Uterus (tissue), 4 donors: ENCODE measurements around the gene HHIPL1. TPM values are rescaled to one million over a fixed set of nuclear protein-coding genes. Genes with fewer than 3 reads are reported as not detected.

ENCODE experiments used
- DNase-seq, 2 donors: peaks; one replicate each; pipeline ENCODE4 v3.0.0-alpha.2; 2019 to 2020
- H3K27ac ChIP-seq, 2 donors: fragments of 200-600 bp; sonication (generic); 1 replicate in 1 of 2; 2 replicates in 1 of 2; pipeline ENCODE4 v1.5.1; 2016 to 2018
- H3K27me3 ChIP-seq, 2 donors: fragments of 200-600 bp; sonication (generic); one replicate each; pipeline ENCODE4 v1.5.1; 2018 to 2019; ENCODE audit warnings: control low read depth in 1 of 2
- H3K36me3 ChIP-seq, 2 donors: fragments of 200-600 bp; sonication (generic); one replicate each; pipeline ENCODE4 v1.5.1; 2019; ENCODE audit warnings: control low read depth in 1 of 2
- H3K4me1 ChIP-seq, 2 donors: fragments of 200-600 bp; sonication (generic); one replicate each; pipeline ENCODE4 v1.5.1; 2018 to 2019; ENCODE audit warnings: control low read depth in 1 of 2
- H3K4me3 ChIP-seq, 2 donors: fragments of 200-600 bp; sonication (generic); 1 replicate in 1 of 2; 2 replicates in 1 of 2; pipeline ENCODE4 v1.5.1; 2018 to 2019; ENCODE audit warnings: mild to moderate bottlenecking in 1 of 2
- H3K9me3 ChIP-seq, 2 donors: fragments of 200-600 bp; sonication (generic); one replicate each; pipeline ENCODE4 v1.5.1; 2019; ENCODE audit warnings: control low read depth in 1 of 2
- POLR2A ChIP-seq, 2 donors: fragments of 450-650 bp; IDR thresholded peaks; one replicate each; pipeline ENCODE4 v1.6.1; 2016; ENCODE audit warnings: antibody characterized with exemption in 2 of 2, mild to moderate bottlenecking in 1 of 2, moderate library complexity in 1 of 2
- intact Hi-C: fragments of 100-400 bp; cut with DNase I; formaldehyde crosslinking; loops from one replicate; pipeline ENCODE4 v1.15.1; 2023; ENCODE audit warnings: low total_unique reads
- total RNA-seq, 4 donors: library from RNA; depleted of rRNA in 3 of 4; stranded (reverse); fragments of >200 nt in 3 of 4; gene quantifications; one replicate each; pipeline versions ENCODE4 v1.1.0 to v1.2.4, GENCODE V29; 2014 to 2023
- TF ChIP-seq, protein P1 (sequence below), 4 experiments: fragments of 200-600 bp in 2 of 4; fragments of 450-650 bp in 2 of 4; sonication (generic) in 2 of 4; IDR thresholded peaks; one replicate each; pipeline ENCODE4 v1.5.1; 2016 to 2019; ENCODE audit warnings: antibody characterized with exemption in 4 of 4, mild to moderate bottlenecking in 2 of 4, moderate library complexity in 1 of 4
- donor health status: DM: yes; HTN: yes; CAD: no.

Gene HHIPL1
- total RNA-seq, 4 donors from 2014 or later: under 0.01 to 8.2 (median 3.0) TPM

DNA sequence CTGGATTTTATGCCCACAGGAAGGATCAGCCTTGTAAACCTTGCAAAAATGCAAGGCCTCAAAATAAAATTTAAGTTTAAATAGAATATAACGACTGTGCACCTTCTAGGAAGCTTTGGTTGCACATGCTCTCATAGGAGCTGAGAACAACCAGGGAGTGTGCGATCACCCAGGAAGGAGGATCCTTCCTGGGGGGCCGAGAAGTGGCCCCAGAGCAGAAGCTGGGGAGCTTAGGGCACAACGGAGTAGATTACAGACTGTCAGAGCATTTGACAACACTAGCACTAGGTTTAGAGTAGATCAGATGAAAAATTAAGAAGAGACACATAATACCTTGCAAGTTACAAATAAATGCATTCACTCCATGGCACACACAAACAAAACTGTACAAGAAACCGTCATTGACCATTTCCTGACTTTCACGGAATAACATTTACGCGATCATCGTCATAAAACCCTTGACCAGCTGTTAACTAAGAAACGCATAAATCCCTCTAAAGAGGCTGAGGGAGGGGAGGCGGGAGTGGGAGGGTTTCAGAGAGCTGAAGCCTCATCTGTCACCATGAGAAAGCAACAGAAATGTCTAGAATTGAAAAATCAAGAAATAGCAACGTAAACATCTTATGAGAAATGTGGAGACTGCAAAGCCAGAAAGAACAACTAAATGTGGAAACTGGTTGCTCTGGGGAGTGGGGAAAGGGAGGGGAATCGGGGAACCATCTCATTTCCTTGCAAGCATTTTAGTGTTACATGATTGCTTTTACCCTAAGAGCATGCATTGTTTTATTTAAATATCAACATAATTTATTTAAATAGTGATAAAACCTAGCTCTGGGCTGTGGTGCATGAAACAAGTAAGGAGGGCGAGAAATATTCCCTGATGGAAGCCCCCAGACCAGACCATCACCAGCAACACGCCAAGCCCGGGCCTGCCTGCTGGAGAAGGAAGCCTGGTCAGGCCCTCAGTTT, 27.8 kb upstream of the HHIPL1 start:
- no peak for DNase-seq
- no peaks in the 10 kb centered on the region for H3K9me3 ChIP-seq
- H3K27ac ChIP-seq: peak overlapping the region in 1 of 2 donors; percentile 25
- TF ChIP-seq, protein P1, sequence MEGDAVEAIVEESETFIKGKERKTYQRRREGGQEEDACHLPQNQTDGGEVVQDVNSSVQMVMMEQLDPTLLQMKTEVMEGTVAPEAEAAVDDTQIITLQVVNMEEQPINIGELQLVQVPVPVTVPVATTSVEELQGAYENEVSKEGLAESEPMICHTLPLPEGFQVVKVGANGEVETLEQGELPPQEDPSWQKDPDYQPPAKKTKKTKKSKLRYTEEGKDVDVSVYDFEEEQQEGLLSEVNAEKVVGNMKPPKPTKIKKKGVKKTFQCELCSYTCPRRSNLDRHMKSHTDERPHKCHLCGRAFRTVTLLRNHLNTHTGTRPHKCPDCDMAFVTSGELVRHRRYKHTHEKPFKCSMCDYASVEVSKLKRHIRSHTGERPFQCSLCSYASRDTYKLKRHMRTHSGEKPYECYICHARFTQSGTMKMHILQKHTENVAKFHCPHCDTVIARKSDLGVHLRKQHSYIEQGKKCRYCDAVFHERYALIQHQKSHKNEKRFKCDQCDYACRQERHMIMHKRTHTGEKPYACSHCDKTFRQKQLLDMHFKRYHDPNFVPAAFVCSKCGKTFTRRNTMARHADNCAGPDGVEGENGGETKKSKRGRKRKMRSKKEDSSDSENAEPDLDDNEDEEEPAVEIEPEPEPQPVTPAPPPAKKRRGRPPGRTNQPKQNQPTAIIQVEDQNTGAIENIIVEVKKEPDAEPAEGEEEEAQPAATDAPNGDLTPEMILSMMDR (IDR thresholded peaks at IDR 0.05): no peak
- TF ChIP-seq POLR2A (IDR thresholded peaks at IDR 0.05): no peak
- intact Hi-C loops: no loop called here
- H3K36me3 ChIP-seq: no peaks in the 10 kb centered on the region
- H3K4me1 ChIP-seq: no peaks in the 10 kb centered on the region
- H3K4me3 ChIP-seq: no peak overlapping the region
- no peaks in the 10 kb centered on the region for H3K27me3 ChIP-seq

DNA sequence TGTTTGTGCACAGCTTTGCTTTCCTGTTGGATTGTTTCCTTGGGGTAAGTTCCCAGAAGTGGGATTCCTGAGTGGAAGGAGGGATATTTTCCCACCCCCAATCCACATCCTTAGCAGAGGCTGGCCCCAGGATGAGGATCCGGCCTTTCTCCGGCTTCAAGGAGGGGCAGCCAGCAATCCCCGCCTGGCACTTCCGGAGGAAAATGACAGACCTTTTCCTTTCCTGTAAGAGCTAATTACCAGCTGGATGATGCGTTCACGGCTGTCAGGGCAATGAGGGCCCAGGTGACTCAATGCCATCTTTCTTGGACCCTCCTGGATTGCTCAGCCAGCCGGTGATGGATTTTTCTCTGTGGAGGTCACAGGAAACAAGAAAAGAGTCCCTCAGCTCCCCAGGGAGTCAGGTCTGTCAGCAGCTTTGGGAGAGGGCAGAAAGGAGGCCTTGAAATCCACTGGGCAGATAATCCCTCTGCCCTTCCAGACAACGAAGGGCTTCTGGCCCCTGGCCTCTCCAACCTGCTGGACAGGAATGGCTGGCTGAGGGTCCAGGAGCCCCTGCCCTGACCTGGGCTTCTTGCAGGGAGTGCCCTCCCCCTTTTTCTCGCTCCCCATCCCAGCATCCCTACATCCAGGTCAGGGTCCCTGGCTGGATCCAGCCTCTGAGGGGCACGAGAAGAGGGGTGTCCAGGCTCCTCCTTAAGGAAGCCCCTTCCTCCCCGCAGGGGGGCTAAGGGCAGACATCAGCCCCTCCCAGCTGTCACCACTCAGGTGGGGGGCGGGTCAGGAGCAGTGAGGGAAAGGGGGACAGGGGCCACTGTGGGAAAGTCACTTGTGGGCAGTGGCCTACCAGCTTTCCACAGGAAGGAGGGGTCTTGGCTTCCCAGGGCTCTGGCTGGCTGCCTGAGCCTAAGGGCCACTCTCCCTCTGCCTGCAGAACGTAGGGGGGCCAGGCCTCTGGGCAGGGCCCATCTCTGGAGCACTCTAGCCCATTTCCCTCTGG, 24.8 kb upstream of the HHIPL1 start:
- intact Hi-C loops: no loop called here
- no peak for TF ChIP-seq POLR2A (IDR thresholded peaks at IDR 0.05)
- TF ChIP-seq, protein P1 (IDR thresholded peaks at IDR 0.05): no peak
- Histone ChIP-seq H3K27ac (peak overlapping the region; percentile 43 to 54), H3K4me3 (no peak overlapping the region), H3K9me3 (no peaks in the 10 kb centered on the region), H3K27me3 (no peaks in the 10 kb centered on the region), H3K36me3 (no peaks in the 10 kb centered on the region), H3K4me1 (no peaks in the 10 kb centered on the region)
- peak in 1 of 2 donors; percentile 62 for DNase-seq

DNA sequence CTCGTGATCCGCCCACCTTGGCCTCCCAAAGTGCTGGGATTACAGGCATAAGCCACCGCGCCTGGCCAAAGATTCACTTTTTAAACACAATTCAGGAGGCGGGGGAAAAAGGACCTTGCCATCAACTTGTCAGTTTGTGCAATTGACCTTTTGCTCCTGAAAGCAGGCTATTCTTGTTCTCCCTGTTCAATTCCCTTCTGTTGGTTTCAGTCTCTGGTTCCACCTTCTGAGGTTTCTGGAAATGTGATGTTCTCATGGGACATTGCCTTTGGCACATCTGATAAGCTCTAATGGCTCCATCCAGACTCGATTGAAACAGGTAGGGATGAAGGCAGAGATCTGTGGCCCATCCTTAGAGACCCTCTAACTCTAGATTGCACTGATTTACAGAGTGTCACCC, 23.0 kb upstream of the HHIPL1 start:
- intact Hi-C loops: no loop called here

DNA sequence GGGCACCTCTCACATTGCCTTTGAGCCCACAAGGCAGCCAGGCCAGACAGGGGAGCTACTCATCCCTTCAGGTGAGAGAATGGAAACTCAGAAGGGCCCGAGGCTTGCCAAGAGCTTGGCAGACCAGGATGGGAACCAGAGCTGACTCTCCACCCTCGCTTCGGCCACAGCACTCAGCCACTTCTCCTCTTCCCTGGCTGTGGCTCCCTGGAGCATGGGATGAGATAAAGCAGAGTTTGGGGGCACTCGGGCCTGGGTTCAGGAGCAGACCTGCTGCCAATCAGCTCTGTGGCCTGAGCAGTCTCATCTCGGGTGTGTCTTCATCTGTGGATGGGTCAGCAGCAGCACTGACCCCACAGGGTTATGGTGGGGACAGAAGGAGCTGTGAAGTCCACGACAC, 20.9 kb upstream of the HHIPL1 start:
- TF ChIP-seq, protein P1 (IDR thresholded peaks at IDR 0.05): no peak
- TF ChIP-seq POLR2A (IDR thresholded peaks at IDR 0.05): no peak

More for the DNA sequence above, 23.0 kb upstream of the HHIPL1 start:
- Histone ChIP-seq H3K27me3 (no peaks in the 10 kb centered on the region), H3K4me3 (no peak overlapping the region), H3K27ac (no peak overlapping the region), H3K36me3 (no peaks in the 10 kb centered on the region), H3K9me3 (no peaks in the 10 kb centered on the region), H3K4me1 (no peaks in the 10 kb centered on the region)
- no peak for DNase-seq
- TF ChIP-seq, protein P1 (IDR thresholded peaks at IDR 0.05): no peak

More for the DNA sequence above, 20.9 kb upstream of the HHIPL1 start:
- intact Hi-C loops: no loop called here
- Histone ChIP-seq H3K27me3 (no peaks in the 10 kb centered on the region), H3K4me3 (no peak overlapping the region), H3K27ac (peak overlapping the region in 1 of 2 donors; percentile 54), H3K9me3 (no peaks in the 10 kb centered on the region), H3K36me3 (no peaks in the 10 kb centered on the region), H3K4me1 (no peaks in the 10 kb centered on the region)
- DNase-seq: no peak
